Osteocyte (in vitro differentiated cells): ENCODE data around the gene MTFMT. TPM values are rescaled to one million over a fixed set of nuclear protein-coding genes. Genes with fewer than 3 reads are reported as not detected.
"Not testable (repeated sequence)": the region's sequence is repeated elsewhere in the genome, so short reads cannot be mapped to it uniquely, and the experiment has no call there.

Source experiments
- DNase-seq: peaks from one replicate; pipeline ENCODE4 v3.0.0; 2021; ENCODE audit warnings: mixed read lengths; ENCODE audit not compliant: unreplicated experiment; ENCODE audit errors: extremely low spot score
- H3K27ac Mint-ChIP-seq: one replicate; pipeline ENCODE4 v1.8.0; 2021; ENCODE audit warnings: mild to moderate bottlenecking, mixed read lengths; ENCODE audit not compliant: unreplicated experiment
- H3K27me3 Mint-ChIP-seq: one replicate; pipeline ENCODE4 v1.8.0; 2021; ENCODE audit warnings: mixed read lengths; ENCODE audit not compliant: unreplicated experiment
- H3K36me3 Mint-ChIP-seq: one replicate; pipeline ENCODE4 v1.8.0; 2021; ENCODE audit warnings: mixed read lengths; ENCODE audit not compliant: unreplicated experiment
- H3K4me1 Mint-ChIP-seq: one replicate; pipeline ENCODE4 v1.8.0; 2021; ENCODE audit warnings: mixed read lengths; ENCODE audit not compliant: unreplicated experiment
- H3K4me3 Mint-ChIP-seq: one replicate; pipeline ENCODE4 v1.8.0; 2021; ENCODE audit warnings: mild to moderate bottlenecking, moderate library complexity, mixed read lengths; ENCODE audit not compliant: unreplicated experiment
- H3K9me3 Mint-ChIP-seq: one replicate; pipeline ENCODE4 v1.8.0; 2021; ENCODE audit warnings: mixed read lengths; ENCODE audit not compliant: unreplicated experiment
- CTCF ChIP-seq: fragments of 200-600 bp; sonication (generic); IDR thresholded peaks from 2 replicates; pipeline ENCODE4 v1.5.0; 2021; ENCODE audit warnings: antibody characterized with exemption, mild to moderate bottlenecking, moderate library complexity
- total RNA-seq: library from RNA; stranded (reverse); gene quantifications from 2 replicates; pipeline ENCODE4 v1.2.1, GENCODE V29; 2021

MTFMT gene
- total RNA-seq, 1 donor from 2014 or later: 16.3 TPM

DNA sequence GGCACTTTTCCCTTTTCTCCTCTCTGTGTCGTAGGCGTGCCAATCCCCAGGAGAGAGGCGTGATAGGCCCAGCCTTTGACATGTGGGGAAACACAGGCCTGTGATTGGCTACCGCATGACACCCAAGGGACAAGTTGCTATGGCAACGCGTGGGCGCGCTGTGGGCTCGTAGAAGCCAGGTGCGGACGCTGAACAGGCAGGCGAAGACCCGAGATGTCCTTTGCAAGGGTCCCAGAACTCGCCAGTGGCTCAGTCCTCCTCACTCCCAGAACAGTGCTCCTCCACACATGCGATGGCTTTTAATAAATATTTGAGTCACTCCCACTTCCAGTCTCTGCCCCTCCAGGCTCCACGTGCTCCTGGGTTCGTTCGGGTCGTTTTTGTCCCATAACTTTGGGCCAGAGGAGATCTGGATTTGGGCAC lies 20.0 kb upstream of the MTFMT start:
- H3K4me3 Mint-ChIP-seq: peak overlapping the region; percentile 64
- H3K27me3 Mint-ChIP-seq: no peaks in the 10 kb centered on the region
- peaks cover 18% of the 10 kb centered on the region for H3K4me1 Mint-ChIP-seq
- no peaks in the 10 kb centered on the region for H3K9me3 Mint-ChIP-seq
- TF ChIP-seq CTCF: no peak
- H3K27ac Mint-ChIP-seq: peak overlapping the region; percentile 23
- peak; percentile 95 for DNase-seq
- H3K36me3 Mint-ChIP-seq: peaks cover 1% of the 10 kb centered on the region

DNA sequence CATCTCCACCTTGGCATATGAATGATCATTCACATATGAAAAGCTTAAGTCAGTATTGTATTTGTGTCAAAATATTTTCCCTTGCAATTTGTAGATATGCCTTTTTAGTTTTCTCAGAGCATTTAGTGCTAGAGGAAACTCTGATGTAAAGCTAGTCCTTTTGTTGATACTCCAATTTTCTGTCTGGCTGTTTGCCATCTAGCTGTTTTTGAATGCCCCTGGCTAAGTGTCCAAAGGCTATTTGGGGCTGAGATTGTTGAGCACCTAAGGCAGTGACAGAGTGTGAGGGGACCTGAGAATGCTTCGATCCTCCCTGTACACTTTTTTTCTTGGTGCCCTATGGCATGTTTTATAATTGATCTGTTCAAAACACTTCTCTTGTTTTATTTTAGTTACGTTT lies 18.8 kb upstream of the MTFMT start:
- H3K36me3 Mint-ChIP-seq: peaks cover 1% of the 10 kb centered on the region
- no peak overlapping the region for H3K27ac Mint-ChIP-seq
- no peaks in the 10 kb centered on the region for H3K9me3 Mint-ChIP-seq
- no peaks in the 10 kb centered on the region for H3K27me3 Mint-ChIP-seq
- no peak for DNase-seq
- no peak overlapping the region for H3K4me3 Mint-ChIP-seq
- TF ChIP-seq CTCF: no peak
- H3K4me1 Mint-ChIP-seq: peaks cover 18% of the 10 kb centered on the region

- peaks cover 13% of the 10 kb centered on the region for H3K4me1 Mint-ChIP-seq
- H3K9me3 Mint-ChIP-seq: no peaks in the 10 kb centered on the region
- no peak for TF ChIP-seq CTCF
- DNase-seq: no peak
- H3K36me3 Mint-ChIP-seq: no peaks in the 10 kb centered on the region
- no peak within 1 kb of the TSS for H3K4me3 Mint-ChIP-seq
- no peaks in the 10 kb centered on the region for H3K27me3 Mint-ChIP-seq
- no peak within 1 kb of the TSS for H3K27ac Mint-ChIP-seq
Observed at GRCh38 chr15:65044724-65045481, 15.5 kb upstream of the MTFMT start, which contains the start of gene SLC51B. TSS of gene SLC51B (plus strand) at chr15:65045387. CDS start at chr15:65050005, 4,618 bp downstream.

DNA sequence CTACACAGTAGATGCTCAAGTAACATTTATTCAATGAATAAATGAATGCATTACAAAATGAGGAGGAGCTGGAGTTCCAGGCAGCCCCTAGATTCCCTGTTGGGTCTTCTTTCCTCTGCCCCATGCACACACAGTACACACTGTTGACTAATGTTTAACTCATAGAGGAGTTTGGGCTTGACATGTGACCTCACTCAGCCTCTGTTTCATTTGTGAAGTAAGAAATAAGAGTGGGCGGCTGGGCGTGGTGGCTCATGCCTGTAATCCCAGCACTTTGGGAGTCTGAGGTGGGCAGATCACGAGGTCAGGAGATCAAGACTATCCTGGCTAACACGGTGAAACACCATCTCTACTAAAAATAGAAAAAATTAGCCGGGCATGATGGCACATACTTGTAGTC lies 14.8 kb upstream of the MTFMT start:
- not testable (repeated sequence) for H3K27me3 Mint-ChIP-seq, DNase-seq, H3K4me3 Mint-ChIP-seq, H3K36me3 Mint-ChIP-seq, H3K9me3 Mint-ChIP-seq, H3K27ac Mint-ChIP-seq, H3K4me1 Mint-ChIP-seq

DNA sequence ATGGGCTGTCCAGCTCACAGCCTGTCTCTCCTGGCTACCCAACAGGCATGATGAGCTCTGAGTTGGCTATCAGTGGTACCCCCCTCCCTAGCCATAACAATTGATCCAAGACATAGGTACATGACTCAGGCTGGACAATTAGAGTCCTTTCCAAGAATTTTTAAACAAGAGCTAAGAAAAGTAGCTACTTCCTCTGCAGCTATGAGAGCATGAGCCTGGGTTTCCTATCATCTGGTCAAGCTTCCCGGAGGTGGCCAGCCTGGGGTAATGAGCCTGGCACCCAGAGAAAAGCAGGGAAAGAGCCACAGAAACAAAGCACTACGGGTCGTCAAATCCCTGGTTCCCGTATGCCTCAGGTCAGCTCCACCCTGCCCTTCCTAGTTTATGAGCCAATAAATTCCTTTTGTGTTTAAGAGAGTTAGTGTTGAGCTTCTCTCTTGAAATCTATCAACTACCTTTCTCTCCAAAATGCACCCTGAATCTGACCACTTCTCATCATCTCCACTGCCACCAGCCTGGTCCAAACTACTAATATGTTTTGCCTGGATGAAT lies 13.4 kb upstream of the MTFMT start:
- H3K4me1 Mint-ChIP-seq: peaks cover 2% of the 10 kb centered on the region
- no peak overlapping the region for H3K4me3 Mint-ChIP-seq
- H3K36me3 Mint-ChIP-seq: no peaks in the 10 kb centered on the region
- no peak for DNase-seq
- H3K9me3 Mint-ChIP-seq: no peaks in the 10 kb centered on the region
- no peak for TF ChIP-seq CTCF
- H3K27ac Mint-ChIP-seq: no peak overlapping the region
- no peaks in the 10 kb centered on the region for H3K27me3 Mint-ChIP-seq
